Measurements from ENCODE around the gene EIF4E3. TPM values are rescaled to one million over a fixed set of nuclear protein-coding genes. Genes with fewer than 3 reads are reported as not detected.

The EIF4E3 gene
- total and polyA plus RNA-seq, 10 of the 15 experiments (the other 5 are each of a cell fraction or from before 2014, with no cell fraction given) = 0.05 to 0.38 (median 0.16) TPM; not detected in 1

GRCh38 chr3:71673486-71673885, 51.7 kb downstream of the EIF4E3 start (continued):
- no peak for TF ChIP-seq E2F4 (IDR thresholded peaks at IDR 0.05; ENCODE audit: low read depth, low read length)

GRCh38 chr3:71672807-71673206, 52.4 kb downstream of the EIF4E3 start:
- ChIA-PET POLR2A (no interaction called here), CTCF (no interaction called here), SMC1A (ENCODE audit: uncharacterized antibody, unreplicated experiment) (interaction anchor here (0.7 kb wide), 1 partner anchor 70 kb away, joined by 3 read pairs; no protein-coding TSS in a partner anchor), RAD21 (ENCODE audit: unreplicated experiment) (interaction anchor here (1.2 kb wide), 1 partner anchor 1122 kb away, joined by 4 read pairs; no protein-coding TSS in a partner anchor)
- Histone ChIP-seq H3K27ac (ENCODE audit: control insufficient read depth, insufficient read depth) (no peak overlapping the region), H3K36me3 (ENCODE audit: control insufficient read depth in 2 of 2, insufficient read depth in 2 of 2, low read length in 1 of 2) (no peaks in the 10 kb centered on the region), H3K9me3 (replicated peaks; ENCODE audit: control insufficient read depth, insufficient read depth, low read length) (no peaks in the 10 kb centered on the region), H3K9ac (ENCODE audit: control insufficient read depth, insufficient read depth, low read length) (no peak overlapping the region), H4K20me1 (ENCODE audit: control insufficient read depth, insufficient read depth) (no peaks in the 10 kb centered on the region), H3K4me1 (ENCODE audit: control insufficient read depth, insufficient read depth, low read length) (no peaks in the 10 kb centered on the region), H3K79me2 (ENCODE audit: control insufficient read depth, insufficient read depth, low read length) (no peaks in the 10 kb centered on the region), H2AFZ (ENCODE audit: control insufficient read depth, low read depth, low read length) (no peak overlapping the region), H3K27me3 (replicated peaks in 1 of 2; ENCODE audit: control insufficient read depth in 2 of 2, insufficient read depth in 2 of 2, low read length in 1 of 2) (peaks cover 0 to 3% of the 10 kb centered on the region in 2 experiments; a peak in 2 of 4 replicates), H3K4me2 (ENCODE audit: control insufficient read depth, insufficient read depth) (no peak overlapping the region), H3K4me3 (no peak overlapping the region)
- intact Hi-C loops (cut with micrococcal nuclease; ENCODE audit: unreplicated experiment) (no loop called here), in situ Hi-C loops (cut with MboI) (no loop called here)
- no peak for FAIRE-seq
- WGBS (ENCODE audit: insufficient coverage, insufficient replicate concordance, low lambda C conversion rate, missing lambda C conversion rate) = 44% methylated on average over 6 of the region's 6 CpGs
- ATAC-seq = no peak
- BruUV-seq (replicated peaks) = no TSS peak
- TF ChIP-seq POLR2AphosphoS5 (IDR thresholded peaks at IDR 0.05; ENCODE audit: low read length) = no peak
- TF ChIP-seq E2F8 (IDR thresholded peaks at IDR 0.05; ENCODE audit: low read depth, partially characterized antibody) = no peak
- TF ChIP-seq BMI1 (IDR thresholded peaks at IDR 0.05; ENCODE audit: borderline replicate concordance) = no peak
- no peak for DNase-seq (ENCODE audit: low read depth, low spot score)

Measured in GM12878 (cell line).